ENCODE measurements around the gene LIPK.
"Not testable (repeated sequence)": the region's sequence is repeated elsewhere in the genome, so short reads cannot be mapped to it uniquely, and the experiment has no call there.

LIPK gene, protein sequence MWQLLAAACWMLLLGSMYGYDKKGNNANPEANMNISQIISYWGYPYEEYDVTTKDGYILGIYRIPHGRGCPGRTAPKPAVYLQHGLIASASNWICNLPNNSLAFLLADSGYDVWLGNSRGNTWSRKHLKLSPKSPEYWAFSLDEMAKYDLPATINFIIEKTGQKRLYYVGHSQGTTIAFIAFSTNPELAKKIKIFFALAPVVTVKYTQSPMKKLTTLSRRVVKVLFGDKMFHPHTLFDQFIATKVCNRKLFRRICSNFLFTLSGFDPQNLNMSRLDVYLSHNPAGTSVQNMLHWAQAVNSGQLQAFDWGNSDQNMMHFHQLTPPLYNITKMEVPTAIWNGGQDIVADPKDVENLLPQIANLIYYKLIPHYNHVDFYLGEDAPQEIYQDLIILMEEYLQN

DNA sequence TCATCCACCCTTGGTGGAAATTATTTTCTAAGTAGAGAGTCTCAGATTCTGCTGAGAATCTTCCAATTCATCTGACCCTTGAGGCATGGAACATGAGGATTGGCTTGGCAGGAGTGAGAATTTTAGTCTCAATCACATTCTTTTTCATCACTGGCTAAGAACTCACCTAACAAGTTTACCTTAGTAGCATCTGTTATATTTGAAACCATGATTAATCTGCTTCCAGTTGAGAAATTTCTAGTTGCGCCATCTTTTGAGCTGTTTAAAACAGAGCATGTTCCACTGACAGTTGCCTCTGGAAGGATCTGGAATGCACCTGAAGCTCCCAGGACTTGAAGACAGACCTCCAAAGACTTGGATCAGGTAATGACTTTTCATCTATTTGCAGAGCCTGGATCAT is at the start of gene LIPK:
Gene LIPK (plus strand): TSS at position 292 of the 400 bp plus-strand sequence. CDS start 18,295 bp downstream, outside the sequence.
- no peak for DNase-seq (ENCODE audit: low read depth)

DNA sequence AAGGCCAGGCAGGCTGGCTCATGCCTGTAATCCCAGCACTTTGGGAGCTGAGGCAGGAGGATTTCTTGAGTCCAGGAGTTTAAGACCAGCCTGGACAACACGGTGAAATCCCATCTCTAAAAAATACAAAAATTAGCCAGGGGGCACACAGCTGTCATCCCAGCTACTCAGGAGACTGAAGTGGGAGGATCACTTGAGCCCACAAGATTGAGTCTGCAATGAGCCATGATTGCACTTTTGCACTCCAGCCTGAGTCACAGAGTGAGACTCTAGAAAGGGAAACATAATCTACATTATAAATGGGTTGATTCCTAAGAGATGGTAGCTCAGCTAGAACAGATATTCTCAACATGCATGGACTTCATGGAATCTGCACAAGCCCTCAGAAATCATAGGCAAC is 48.1 kb upstream of the LIPK start:
- no peak for DNase-seq (ENCODE audit: low read depth)

DNA sequence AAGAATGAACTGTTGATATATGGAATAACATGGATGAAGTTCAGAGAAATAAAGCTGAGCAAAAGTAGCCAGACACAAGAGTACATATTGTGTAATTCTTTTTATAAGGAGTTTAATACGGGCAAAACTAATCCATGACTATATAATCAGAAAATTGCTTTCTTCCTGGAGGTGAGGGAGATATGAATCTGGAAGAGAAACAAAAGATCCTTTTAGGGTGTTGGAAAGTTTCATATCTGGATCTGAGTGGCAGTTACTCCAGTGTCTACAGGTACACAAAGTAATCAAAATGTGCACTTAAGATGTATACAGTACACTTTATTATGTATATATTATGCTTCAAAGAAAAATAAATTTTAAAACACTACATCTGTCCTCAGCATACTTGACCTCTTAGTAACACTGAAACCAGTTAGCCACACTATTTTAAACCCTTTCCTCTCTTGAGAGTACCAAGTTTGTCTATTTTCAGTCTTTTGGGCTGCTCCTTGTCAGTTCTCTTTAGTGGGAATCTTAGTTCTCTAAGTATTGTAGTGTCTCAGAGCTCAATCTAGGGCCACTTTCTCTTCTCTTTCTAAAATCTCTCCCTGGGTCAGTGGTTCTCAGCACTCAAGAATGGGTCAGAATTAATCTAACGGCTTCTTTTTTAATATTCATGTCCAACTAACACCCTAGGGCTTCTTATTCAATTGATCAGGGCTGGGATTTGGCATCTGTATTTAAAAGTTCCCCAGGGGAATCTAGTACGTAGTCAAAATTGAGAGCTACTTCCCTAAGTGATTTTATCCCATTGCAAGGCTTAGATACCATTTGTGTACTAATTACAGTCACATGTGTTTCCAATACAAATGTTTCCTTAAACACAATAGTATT is 46.1 kb upstream of the LIPK start:
- DNase-seq (ENCODE audit: low read depth), result no peak

DNA sequence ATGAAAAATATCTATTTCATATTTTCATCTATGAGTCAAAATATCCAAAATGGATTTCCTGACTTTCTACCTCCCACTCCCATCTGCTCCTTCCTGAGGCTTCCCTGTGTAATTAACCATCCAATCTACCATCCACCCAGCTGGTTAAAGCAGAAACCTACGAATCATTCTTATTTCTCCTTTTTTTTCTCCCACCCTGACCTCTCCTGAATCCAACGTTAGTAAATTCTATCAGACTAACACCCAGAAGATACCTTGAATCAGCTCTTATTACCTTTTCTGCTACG is 45.5 kb upstream of the LIPK start:
- no peak for DNase-seq (ENCODE audit: low read depth)

DNA sequence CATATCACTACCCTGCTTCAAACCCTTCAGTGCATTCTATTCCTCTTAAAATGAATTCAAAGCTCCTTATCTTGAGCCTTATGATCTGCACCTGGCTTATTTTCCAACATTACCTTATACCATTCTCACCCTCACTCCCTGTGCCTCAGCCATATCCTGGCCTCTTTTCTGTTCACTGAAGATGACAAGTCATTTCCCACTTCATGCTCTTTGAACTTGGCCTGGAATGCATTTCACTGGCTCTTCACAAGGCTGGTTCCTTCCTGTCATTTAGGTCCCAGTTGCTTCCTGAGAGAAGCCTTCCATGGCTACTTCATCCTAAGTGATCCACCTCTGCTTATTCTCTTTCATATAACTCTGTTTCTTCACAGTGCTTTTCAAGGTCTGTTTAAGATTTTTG is 45.0 kb upstream of the LIPK start:
- DNase-seq (ENCODE audit: low read depth), result no peak

DNA sequence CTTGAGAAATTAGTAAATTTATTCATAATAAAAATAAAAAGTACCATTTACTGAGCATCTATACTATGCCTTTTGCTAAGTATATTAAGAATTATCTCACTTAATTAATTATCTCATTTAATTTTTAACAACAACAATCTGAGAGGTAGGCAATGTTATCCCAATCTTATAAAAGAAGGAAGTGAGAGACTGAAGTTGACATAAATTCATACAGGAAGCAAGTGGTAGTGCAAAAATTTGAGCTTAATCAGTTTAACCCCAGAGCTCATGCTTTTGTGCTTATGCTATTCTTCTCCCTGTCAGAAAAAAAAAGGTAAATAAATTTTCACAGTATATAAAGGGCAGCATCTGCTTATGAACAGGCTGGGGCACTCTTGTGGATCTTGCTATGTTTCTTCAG is 44.5 kb upstream of the LIPK start:
- no peak for DNase-seq (ENCODE audit: low read depth)

DNA sequence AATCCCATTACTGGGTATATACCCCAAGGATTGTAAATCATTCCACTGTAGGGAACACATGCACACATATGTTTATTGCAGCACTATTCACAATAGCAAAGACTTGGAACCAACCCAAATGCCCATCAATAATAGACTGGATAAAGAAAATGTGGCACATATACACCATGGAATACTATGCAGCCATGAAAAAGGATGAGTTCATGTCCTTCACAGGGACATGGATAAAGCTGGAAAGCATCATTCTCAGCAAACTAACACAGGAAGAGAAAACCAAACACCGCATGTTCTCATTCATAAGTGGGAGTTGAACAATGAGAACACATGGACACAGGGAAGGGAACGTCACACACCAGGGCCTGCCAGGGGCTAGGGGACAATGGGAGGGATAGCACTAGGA is 42.9 kb upstream of the LIPK start:
- DNase-seq (ENCODE audit: low read depth), result not testable (repeated sequence)

DNA sequence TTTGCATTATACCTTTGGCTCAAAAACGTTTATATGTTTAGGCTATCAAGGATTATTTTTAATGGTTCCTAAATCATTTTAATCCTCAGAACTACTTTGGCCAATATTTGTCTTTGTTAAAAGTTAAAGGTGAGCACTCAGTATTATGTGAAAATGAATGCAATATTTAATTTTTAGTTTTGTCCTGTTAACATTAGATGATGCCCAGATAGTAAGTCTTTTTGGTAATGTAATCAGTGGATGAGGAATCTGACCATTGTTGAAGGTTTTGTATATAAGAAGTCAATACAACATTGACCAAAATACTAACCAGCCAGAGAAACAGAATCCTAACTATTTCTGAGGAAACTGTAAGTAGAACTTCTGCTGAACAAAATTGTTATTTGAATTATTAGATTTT is 41.9 kb upstream of the LIPK start, which contains the start of gene LIPF:
Gene LIPF (plus strand): TSS at position 301 of the 400 bp plus-strand sequence. CDS start 2,856 bp downstream, outside the sequence.
- DNase-seq (ENCODE audit: low read depth), result no peak

DNA sequence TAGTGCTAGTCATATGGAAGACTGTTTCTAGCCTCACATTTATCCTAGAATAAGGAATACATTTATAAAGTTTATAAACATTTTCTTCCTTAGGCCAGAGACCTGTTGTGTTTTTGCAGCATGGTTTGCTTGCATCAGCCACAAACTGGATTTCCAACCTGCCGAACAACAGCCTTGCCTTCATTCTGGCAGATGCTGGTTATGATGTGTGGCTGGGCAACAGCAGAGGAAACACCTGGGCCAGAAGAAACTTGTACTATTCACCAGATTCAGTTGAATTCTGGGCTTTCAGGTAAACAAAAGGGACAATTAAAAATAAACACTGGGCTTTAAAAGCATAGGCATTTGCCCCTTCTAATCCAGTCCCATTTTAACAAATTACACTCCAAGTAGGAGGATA is 37.6 kb upstream of the LIPK start:
- DNase-seq (ENCODE audit: low read depth), result no peak

DNA sequence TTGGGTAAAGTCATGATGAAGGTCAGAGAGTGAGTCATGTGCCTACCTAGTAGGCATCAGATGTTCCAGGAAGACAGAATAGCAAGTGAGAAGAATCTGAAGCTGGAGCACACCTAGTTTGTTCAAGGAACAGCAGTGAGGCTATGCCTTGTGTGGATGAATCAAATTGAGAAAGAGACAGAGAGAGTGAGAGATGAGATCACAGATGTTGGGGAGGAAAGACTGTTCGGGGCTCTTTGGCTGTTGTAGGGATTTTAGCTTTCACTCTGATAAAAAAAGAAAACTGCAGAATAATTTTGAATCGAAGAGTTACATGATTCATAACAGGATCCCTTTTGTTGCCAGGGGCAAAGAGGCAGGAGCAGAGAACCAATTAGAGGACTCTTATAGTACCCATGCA is 35.6 kb upstream of the LIPK start:
- DNase-seq (ENCODE audit: low read depth), result no peak

DNA sequence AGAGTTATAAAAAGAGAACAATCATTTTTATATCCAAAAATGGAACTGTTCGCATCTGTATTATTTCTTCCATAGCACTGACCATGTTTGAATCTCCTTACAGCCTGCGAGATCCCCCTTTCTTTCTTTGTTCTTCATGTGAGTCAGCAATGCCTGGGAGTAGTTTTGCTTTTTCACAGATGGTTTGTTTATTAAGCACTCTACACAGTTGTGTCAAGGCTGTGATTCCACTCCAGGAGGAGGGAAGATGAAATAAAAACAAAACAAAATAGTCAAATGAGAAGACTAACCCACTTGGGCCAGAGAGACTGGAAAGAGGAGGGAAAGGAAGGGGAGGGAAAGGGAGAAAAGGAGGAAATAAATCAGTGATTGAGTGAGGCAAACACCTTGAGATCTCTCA is 34.0 kb upstream of the LIPK start:
- no peak for DNase-seq (ENCODE audit: low read depth)

DNA sequence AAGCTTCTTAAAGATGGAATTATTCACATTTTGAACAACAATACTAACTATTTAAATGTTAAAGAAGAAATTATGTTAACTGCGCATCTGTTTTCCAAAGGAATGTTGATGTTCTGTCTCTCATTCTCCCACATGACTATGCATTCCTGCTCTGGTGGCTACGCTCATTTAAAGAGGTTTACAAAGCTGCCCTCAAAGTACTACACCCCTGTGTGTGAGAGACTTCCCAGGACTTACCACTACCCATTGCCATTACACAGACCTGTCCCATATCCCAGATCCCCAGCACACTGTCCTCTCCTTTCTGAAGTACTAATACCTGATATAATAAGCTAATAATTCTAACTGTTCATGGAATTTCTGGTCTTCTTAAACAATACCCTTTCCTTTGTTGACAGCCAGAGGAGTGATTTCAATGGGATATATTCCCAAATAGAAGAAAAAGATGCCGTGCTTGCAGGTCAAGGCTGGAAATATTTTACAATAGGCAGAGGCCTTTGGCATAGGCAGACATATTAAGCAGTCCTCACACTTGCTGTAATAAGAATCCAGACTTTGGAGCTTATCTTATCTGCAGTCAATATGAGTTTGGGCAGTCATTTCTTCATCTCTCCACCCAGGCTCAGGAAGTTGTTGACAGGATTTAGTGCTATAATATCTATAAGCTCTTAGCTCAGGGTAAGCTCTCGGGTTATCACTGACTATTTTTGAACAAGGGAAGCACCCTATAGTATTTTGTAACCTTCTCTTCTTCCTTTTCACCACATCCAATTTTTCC is 29.6 kb upstream of the LIPK start:
- DNase-seq (ENCODE audit: low read depth), result no peak

DNA sequence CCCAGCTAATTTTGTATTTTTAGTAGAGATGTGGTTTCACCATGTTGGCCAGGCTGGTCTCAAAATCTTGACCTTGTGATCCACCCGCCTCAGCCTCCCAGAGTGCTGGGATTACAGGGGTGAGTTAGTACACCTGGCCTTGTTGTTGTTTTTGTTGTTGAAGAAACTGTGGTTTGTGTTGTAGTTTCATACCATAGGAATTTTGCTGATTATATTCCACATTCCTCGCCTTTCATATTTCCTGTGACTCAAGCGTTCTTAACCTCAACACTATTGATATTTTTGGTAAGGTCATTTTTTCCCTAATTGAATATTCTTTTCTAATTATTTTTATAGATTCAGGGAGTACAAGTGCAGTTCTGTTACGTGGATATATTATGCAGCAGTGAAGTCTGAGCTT is 25.1 kb upstream of the LIPK start:
- no peak for DNase-seq (ENCODE audit: low read depth)

DNA sequence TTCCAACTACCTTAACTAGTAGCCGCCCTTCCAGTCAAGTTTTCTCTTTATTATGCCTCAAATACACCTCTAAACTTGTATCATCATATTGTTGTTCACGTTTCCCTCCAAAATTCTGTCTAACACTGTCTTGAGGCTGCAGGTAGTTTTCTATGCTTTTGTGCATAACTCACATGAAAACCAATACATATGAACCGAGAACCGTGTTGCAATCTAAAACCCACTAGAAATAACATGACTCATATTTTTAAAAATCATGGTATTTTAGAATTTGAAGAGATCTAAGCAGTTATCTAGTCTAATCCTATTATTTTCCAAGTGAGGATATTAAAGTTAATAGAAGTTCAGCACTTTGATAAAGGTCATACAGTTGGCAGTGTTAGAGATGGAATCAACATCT is 23.6 kb upstream of the LIPK start:
- DNase-seq (ENCODE audit: low read depth), result no peak

DNA sequence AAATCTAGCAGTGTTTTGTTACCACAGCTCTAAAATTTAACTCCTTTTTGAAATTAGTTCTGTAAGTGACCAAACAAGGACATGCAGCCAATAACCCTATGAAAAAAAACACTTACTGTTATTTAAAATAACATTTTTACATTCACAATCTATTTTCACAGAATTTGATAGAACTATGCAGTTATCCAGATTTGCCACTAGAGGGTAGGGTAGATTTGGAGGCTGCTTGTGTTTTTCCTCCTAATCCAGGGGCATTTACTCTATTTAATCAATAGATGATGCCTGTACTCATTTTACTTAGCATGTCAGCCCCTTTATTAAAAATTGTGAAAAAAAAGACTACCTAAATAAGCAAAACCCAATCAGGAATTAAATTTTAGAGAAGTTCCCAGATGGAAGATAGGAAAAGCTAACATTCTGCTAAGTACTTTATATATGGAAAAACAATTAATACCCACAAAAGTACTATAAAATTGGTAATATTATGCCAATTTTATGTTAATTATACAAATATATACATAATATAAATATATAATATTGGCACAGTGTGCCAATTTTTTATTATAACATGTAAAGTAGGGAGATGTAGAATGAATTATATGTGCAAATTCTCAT is 18.1 kb upstream of the LIPK start:
- no peak for DNase-seq (ENCODE audit: low read depth)

DNA sequence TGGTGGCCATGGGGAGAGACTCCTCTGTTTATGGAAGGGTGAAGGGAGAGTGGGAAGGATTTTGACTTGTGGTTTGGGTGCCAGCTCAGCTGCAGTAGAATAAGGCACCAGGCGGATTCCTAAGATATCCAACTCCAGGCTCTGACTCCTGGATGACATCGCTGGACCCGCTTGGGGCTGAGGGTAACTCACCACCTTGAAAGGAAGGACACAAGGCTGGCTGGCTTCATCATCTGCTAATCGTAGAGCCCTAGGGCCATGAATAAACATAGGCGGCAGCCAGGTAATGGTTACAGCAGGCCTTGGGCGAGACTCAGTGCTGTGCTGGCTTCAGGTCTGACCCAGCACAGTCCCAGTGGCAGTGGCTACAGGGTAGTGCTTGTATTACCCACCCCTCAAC is 16.7 kb upstream of the LIPK start:
- DNase-seq (ENCODE audit: low read depth), result no peak

DNA sequence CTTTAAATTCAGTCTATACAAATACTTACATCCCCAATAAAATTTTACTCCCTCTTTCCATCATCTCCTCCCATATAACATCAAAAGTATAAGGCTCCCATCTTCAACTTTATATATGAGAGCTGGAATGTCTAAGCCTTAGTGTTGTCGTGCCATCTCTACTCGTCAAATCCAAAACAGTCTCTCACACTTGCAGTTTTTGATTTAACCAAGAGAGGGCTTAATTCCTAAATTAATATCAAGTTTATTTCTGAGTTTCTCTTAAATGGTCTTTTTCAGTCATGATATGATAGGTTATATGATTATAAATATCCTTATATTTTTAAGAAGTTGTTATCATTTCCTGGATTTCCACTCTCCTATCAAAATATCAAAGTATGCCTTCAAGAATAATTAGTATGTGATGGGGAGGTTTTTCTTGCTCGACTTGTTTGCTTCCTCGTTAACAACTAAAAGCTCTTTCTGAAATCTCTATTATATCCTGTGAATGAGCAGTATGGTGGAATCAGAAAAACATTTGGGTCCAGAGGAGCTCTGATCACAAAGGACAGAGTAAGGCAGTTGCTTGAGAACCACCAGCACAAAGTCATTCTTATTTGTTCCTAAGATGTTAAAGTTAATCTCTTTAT is 12.5 kb upstream of the LIPK start:
- no peak for DNase-seq (ENCODE audit: low read depth)

DNA sequence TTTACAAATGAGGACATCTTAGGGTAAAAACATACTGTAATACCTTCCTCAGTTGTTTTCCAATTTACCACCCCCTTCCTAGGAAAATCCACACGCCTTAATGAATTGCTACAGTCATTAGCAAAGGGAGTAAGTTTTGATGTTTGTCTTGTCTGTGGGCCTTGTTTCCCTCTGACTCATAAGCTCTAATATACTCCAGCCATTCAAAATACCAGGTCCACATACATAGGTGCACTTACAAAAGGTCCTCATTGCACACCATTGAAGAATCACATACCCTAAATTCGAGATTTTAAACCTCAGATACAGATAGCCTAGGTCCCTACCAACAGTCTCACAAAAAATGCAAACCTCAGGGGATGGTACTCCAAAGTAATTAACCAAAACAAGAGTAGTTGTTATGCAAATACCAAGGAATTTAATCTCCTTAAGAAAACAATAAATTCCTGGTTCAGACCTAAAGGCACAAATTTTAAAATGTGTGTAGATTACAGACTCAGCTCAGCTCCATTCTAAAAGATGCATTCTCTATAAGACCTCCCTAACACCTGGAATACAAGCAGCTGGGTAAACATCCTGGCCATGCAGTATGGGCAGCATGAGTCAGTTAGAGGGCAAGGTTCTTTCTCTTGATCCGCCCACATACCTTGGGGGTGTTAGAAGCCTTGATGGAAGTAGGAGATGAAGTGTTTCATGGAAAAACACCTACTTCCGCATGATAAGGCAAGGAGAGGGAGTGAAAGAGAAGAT is 3.0 kb upstream of the LIPK start:
- DNase-seq (ENCODE audit: low read depth), result no peak

DNA sequence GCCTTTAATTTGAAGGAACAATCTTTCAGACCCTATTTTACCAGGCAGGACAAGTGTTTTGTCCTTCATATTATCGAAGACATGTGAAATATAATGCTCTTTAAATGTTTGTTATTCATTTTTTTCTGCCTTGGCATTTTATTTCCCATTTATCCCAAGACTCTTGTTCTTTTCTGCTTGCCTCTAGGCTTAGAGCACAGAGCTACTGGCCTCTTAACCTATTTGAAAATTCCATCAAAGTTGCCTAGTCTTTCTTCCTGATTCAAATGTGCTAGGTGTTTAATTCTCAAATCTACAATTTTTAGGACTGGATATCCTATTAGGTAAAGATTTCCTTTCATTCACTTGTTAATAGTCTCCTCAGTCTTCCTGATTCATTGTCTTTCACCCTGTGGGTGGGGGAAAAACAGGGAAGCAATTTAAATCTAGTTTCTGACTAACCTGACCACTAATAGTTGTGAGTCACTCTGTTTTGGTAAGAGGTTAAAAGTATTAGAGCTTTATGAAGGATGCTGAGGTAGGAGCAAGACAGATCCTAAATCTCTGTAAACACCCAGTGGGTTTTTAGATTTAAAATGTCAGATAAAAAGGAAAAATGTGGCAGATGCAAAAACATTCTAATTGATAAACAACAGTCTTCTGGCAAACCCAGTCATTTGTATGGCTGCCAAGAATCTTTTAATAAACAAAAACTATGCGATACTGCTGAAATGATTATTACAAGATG is 1.5 kb downstream of the LIPK start:
- no peak for DNase-seq (ENCODE audit: low read depth)

DNA sequence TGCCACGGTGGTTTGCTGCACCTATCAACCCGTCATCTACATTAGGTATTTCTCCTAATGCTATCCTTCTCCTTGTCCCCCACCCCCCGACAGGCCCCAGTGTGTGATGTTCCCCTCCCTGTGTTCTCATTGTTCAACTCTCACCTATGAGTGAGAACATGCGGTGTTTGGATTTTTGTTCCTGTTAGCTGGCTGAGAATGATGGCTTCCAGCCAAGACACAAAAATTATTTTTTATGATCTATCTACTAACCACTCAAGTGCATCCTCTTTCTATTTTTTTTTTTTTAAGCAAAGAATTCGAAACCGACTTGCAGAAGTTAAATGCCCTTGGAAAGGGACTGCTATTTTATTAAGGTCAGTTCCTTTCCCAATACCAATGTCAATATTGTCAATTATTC is 3.3 kb downstream of the LIPK start:
- not testable (repeated sequence) for DNase-seq (ENCODE audit: low read depth)
